Epithelial cell of prostate (primary cell): ENCODE results near the gene NUP42.
"Not testable (repeated sequence)": the region's sequence is repeated elsewhere in the genome, so short reads cannot be mapped to it uniquely, and the experiment has no call there.

Source experiments
- DNase-seq: peaks from one replicate; pipeline ENCODE4 v3.0.0-alpha.2; 2011; ENCODE audit warnings: low read depth, low spot score
- H3K27ac ChIP-seq: fragments of 450-650 bp; 2 replicates; pipeline ENCODE4 v1.5.1; 2017; ENCODE audit warnings: mild to moderate bottlenecking

NUP42 gene

DNA sequence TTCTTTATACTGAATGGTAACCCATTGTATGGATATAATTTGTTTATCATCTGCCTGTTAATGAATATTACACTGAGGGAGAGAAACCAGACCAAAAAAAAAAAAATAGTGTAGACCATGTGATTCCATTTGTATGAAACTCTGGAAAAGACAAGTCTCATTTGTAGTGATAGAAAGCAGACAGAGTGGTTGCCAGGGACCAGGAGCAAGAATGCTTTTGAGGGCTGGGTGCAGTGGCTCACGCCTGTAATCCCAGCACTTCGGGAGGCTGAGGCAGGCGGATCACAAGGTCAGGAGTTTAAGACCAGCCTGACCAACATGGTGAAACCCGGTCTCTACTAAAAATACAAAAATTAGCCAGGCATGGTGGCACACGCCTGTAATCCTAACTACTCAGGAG, 15.9 kb downstream of the NUP42 start:
- not testable (repeated sequence) for H3K27ac ChIP-seq

DNA sequence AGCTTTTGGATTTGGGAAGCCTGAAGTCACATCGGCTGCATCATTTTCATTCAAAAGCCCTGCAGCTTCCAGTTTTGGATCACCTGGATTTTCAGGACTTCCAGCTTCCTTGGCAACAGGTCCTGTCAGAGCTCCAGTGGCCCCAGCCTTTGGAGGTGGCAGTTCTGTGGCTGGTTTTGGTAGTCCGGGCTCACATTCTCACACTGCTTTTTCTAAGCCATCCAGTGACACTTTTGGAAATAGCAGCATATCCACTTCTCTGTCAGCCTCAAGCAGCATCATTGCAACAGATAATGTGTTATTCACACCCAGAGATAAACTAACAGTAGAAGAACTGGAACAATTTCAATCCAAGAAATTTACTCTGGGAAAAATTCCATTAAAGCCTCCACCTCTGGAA, 18.5 kb downstream of the NUP42 start:
- DNase-seq = no peak
- no peak overlapping the region for H3K27ac ChIP-seq

More for the DNA sequence above, 15.9 kb downstream of the NUP42 start:
- not testable (repeated sequence) for DNase-seq

DNA sequence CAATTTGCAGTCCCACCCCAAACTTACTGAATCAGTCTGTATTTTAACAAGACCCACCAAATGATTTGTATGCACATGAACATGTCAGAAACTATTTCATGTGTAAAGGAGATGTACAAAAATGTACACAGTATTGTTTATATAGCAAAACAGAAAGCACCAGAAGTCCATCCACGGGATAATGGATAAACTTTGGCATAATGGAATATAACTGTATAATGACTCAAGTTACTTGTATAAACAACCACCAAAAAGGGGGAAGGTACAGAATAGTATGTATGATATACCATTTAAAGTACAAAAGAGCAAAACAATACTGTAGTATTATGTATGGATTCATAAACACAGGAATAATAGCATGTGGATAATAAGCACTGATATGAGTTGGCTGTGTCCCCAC, 22.4 kb downstream of the NUP42 start:
- no peak for DNase-seq
- H3K27ac ChIP-seq = no peak overlapping the region

DNA sequence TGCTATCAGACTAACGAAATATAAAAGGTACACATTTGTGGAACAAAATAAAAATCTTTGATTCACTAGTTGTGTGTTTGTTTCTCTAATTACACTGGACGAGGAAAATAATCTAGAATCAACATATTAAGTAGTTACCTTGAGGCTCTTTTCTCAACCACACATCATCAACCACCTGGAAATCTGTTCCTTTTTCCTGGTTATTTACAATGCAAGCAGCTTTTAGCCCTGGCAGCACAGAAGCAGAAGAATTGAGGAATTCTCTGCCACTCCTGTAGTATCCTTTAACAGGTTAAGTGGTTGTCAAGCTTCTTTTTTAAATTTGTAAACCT, 23.7 kb downstream of the NUP42 start:
- DNase-seq = no peak
- H3K27ac ChIP-seq = no peak overlapping the region

DNA sequence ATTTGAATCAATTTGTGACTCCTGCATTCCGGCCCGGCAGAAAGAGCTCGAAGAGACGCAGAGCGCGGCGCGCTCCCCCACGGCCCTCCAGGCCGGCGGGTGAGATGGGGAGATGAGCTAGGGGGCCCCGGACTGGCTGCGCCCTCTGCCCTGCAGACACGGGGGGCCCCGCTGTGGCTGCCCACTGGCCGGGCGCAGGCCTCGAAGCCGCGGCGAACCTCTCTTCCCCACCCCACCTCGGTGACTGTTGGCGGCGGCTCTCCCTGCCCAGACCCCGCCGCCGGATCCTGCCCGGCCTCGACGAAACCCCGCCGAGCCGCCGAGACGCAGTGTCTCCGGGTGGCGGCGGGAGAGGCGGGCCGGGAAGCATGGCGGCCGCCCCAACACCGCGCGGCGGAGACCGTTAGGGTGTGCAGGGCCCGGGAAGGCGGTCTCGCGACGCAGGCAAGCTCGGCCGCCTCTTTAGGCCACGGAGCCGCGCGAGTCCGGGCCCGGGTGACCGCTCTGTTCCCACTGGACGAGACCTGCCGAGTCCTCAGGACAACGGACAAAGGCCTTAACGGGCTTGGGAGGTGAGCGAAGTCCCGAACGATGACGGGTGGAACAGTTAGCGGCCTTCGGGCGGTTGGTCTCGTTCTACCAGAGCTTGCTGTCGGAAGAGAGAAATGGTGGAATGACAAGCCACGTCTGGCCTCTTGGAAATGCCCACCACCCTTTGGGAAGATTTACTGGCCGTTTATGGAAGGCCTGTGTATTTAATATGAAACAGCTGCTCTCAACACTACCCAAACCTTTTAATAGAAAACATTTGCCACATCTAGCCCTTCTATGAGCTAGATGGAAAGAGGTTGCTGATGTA, 24.3 kb downstream of the NUP42 start:
- no peak for DNase-seq
- no peak overlapping the region for H3K27ac ChIP-seq

DNA sequence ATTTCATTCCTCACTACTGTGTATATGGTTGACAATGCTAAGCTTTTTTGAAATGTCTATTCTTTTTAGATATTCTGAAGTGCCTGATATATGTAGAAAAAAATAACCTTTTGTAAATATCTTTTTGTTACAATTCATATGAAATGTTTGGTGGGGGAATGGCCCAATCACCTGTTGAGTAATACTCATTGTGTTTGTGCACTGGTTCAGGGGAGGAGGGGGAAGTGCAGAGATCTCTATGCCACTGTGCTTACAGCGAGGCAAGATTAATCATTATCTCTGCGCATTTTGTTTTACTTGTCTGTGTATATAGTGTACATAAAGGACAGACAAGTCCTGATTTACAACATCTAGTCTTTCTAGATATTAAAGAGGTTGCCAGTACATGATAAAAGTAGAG, 25.2 kb downstream of the NUP42 start:
- DNase-seq = no peak
- H3K27ac ChIP-seq = no peak overlapping the region

DNA sequence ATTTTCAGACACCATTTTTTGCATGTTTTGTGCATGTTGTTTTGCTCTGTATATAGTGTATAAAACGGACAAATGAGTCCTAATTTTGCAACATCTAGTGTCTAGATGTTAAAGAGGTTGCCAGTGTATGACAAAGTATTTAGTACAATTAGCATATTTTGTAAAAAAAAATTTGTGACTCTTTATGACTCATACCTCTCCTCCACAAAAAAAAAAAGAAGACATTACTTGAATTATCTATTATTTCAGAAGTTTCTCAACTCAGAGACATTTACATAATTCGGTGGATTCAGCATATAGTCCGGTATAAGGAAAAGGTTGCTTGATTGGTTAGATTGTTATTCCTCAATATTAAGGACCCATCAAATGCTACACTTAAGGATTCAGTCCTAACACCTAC, 26.0 kb downstream of the NUP42 start:
- DNase-seq = no peak

DNA sequence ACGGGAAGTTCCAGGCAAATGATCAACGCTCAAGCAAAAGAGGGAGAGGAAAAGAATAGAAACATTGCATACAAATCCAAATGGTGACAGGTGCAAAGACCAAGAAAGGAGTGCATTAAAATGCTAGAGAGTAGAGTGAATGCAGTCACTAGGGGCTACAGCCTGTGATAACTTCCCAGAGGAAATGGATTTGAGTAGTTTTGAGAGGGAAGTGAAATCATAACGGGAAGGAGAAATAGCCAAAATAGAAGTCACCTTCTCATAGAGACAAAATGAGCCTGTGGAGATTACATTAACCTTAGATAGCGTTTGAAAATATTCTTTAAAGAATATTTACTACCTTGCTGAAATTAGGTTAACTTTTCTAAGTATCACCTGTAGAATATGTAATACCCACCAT, 26.5 kb downstream of the NUP42 start:
- no peak for DNase-seq
- H3K27ac ChIP-seq = no peak overlapping the region

More for the DNA sequence above, 26.0 kb downstream of the NUP42 start:
- H3K27ac ChIP-seq = no peak overlapping the region

DNA sequence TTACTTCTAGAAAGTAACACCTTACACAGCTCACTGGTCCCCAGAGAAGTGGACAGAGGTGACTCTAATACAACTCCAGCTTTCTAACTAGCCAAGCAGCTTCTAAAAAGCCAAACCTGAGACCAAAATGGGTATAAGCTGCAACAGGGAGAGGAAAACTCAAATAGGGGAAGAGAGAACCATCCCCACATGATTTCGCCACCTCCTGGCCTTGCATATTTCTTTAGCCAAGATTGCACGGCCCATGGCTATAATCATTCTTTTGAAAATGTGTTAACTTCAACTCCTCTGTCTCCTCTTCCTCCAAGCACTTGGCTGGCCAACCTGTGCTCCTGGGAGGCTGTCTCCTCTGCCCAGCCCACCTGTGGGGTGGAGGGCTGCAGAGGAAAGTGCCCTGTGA, 28.7 kb downstream of the NUP42 start:
- no peak for DNase-seq
- no peak overlapping the region for H3K27ac ChIP-seq

DNA sequence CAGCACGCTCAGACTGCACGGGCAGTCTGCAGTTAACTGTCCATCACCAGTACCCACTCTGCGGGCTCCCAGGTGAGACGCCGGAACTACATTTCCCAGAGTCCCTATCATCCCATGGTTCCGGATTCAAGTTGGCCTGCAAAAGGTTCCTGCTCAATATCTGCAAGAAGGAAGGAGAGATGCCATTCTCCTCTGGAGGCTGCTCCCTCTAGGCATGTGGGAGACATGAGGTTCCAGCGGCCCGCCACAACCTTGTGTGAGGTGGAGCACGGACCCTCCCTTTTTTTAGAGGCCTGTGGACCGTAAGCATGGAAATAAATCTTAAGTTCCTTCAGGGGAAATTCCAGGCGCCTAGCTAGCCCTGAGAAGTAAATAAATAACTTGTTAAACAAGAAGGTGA, 29.7 kb downstream of the NUP42 start:
- DNase-seq = no peak
- H3K27ac ChIP-seq = no peak overlapping the region

DNA sequence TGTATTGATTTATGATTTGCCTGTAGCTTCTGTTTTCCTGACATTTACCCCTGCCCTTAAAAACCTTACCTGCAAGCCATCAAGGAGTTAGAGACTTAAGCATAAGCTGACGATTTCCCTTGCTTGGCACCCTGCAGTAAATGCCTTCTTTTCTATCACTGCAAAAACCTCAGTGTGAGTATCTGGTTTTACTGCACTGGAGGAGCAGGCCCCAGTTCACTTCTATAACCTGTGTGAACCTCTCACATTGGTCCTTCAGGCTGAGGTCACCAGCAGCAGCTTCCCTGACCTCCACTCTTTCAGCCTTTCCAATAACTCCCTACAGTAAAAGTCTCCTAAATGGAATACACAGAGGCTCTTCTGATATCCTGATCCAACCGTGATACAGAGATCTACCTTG, 30.5 kb downstream of the NUP42 start:
- no peak overlapping the region for H3K27ac ChIP-seq
- DNase-seq = no peak

DNA sequence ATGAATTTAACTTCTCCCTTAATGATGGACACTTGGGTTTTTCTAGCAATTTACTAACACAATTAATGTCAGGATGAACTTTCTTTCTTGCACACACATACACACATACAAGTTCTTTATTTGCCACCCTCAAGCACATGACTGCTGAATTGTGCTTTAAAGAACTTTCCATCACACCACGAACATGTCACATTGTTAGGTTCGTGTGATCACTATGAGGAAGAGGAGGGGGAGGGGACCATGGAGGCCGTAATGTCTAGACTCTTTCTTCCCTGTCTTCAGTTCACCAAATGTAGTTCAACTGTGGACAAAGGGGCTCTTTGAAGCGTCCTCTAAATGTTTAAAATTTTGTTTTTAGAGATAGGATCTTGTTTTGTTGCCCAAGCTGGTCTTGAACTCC, 31.0 kb downstream of the NUP42 start:
- DNase-seq = no peak
- H3K27ac ChIP-seq = no peak overlapping the region

DNA sequence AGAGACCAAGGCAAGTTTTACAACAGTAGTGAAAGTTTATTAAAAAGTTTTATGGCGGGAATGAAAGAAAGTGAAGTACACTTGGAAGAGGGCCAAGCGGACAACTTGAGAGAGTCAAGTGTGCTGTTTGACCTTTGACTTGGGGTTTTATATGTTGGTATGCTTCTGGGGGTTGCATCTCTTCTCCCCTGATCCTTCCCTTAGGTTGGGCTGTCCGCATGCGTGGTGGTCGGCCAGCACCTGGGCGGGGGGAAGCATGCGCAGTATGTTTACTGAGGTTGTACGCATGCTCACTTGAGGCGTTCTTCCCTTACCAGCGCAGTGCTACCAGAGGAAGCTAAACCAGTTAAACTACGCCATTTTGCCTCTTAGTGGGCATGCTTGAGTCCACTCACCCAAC, 31.9 kb downstream of the NUP42 start:
- no peak for DNase-seq

DNA sequence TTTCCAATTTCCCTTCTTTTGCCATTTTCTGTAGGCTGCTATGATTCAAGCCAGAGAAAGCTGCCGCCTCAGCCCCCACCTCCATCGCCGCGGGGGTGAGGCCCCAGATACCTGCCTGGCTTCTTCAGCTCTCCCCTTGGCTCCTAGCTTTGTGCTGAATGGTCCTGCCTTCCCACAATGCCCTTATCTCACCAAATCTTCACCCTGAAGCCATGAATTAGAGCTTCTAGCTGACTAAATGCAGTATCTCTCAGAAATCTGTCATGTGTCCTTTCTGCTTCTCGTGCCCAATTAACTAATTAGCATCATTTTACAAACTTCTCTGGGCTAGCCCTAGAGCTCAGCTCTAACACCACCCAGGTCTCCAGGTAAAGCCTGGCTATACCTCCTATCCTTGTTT, 32.6 kb downstream of the NUP42 start:
- no peak overlapping the region for H3K27ac ChIP-seq
- DNase-seq = no peak

More for the DNA sequence above, 31.9 kb downstream of the NUP42 start:
- no peak overlapping the region for H3K27ac ChIP-seq

DNA sequence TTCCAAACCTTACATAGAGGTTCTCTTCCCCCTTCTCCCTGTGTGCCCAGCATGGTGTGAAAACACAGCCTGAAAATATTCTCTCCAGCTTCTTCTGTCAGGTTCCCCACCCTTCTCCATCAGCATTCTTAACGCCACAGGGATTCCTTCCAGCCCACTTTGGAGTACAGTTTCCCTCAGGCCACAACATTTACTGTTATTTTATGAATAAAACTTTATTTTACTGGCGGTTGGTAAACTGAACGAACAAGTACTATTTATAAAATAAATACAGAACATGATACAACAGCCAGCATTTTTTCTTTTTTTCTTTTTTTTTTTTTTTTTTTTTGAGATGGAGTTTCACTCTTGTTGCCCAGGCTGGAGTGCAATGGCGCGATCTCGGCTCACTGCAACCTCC, 33.1 kb downstream of the NUP42 start:
- H3K27ac ChIP-seq = no peak overlapping the region
- DNase-seq = no peak

DNA sequence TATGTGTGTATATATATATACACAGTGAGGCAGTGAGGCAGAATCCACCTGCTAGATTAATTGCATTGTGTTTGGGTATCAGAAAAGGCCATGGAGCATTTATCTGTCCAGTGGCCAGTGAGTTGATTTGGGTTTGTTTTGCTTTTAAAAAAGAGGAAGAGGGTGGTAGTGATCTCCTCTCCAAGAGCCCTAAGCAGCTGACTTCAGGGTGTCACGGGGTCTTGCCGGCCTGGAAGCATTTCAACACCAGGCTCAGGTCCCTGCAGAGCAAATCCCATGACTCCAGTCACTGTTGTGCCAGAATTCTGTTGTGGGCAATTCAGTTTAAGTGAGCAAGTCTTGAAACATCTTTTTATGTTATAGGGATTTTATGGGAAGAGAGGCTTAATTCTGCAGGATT, 34.2 kb downstream of the NUP42 start:
- no peak for DNase-seq
- H3K27ac ChIP-seq = no peak overlapping the region

DNA sequence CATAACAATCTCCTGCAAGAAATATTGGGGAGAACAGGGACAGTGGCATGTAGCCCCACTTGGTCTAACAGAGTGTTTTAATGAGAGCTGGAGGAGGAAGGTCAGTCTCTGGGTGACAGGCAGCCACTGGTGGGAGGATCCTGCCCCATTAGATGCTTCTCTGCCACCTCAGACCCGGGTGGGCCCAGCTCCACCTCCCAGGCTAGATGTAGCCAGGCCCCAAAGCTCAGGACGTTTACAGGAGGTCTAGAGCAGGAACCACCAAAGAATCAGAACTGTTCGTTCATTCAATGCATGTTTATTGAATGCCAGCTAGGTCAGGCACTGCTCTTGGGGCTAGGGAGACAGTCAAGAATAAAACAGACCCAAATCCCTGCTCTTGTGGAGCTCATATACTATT, 36.3 kb downstream of the NUP42 start:
- no peak overlapping the region for H3K27ac ChIP-seq
- DNase-seq = no peak

DNA sequence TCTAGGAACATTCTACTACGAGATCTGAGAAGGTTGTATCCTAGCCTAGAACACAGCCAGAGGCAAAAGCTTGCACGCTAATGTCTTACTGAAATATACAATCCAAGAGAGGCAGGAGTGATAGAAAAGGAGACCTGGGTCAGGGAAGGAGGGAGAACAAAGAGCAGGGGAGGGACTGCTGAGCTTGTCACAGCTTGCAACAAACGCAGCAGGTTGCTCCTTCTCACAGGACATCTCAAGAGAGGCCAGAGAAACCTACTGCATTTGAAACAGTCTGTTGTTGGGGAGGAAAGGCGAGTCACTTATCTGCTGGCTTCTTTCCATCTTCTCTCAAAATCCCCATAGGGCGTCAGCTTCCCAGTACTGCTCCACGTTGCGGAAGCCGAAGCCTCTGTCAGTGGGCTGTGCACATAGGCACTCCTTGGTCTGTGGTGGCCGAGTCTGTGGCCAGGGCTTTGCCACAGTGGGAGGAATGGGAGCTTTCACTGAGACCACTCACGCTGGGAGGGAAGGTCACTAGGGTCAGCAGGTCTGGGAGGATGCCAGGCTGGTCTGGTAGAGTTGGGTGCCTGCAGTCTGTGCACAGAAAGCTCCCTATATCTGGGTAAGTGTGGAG, 39.0 kb downstream of the NUP42 start:
- no peak overlapping the region for H3K27ac ChIP-seq
- DNase-seq = no peak

DNA sequence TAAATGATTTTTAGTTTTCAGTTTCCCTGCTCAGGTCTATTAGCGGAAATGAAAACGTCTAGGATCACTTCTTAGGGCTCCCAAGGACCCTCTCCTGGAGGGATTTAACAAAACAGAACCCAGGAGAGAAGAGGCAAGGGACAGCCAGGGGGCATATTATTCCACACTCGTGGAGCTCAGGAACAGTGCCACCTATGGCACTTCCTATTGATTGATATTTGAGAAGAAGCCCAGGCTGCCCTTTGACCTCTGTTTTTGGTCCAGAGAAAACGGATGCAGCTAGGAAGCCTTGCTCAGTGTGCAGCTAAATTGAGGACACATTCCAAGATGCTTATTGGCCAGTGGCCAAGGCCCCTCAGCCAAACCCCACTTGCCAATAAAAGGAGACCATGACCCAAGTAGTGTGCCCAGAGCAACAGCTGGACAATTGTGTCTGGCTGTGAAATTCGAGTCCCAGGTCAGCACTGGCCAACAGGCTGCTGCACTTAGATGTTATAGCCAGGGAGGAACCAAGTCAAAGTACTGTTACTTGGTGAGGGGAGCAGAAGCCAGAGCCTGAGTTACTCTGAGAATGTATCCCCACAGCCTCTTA, 40.7 kb downstream of the NUP42 start:
- no peak overlapping the region for H3K27ac ChIP-seq
- DNase-seq = no peak

DNA sequence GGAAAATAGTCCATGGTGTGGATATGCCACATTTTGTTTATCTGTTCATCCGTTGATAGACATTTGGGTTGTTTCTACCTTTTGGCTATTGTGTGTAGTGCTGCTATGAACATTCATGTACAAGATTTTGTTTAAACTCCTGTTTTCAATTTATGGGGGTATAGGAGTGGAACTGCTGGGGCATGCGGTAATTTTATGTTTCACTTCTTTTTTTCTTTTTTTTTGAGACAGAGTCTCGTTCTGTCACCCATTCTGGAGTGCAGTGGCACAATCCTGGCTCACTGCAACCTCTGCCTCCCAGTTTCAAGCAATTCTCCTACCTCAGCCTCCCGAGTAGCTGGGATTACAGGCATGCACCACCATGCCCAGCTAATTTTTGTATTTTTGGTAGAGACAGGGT, 42.5 kb downstream of the NUP42 start:
- DNase-seq, H3K27ac ChIP-seq: not testable (repeated sequence)

DNA sequence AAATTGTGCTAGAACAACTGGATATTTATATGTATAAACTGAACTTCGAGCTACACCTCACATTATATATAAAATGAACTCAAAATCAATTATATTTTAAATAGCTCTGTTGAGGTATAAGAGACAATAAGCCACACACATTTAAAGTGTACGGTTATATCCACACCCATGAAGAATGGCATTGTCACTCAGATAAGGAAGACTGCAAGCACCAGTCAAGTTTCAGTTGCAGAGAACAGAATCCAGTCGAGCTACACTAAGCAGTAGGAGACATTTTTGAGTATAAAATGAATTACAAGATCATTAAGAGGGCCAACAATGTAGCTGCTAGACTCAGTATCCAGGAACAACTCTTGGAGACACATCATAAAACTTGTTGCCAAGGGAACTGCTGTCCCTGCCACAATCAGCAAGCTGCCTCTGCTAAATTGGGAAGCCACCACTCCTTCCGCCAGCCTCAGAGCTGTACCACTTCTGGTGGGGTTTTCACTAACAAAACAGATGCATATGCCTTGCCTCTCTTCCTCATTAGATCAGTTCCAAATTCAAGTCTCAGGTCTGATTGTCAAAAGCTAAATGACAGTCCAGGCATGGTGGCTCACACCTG, 45.1 kb downstream of the NUP42 start:
- DNase-seq = no peak
- H3K27ac ChIP-seq = no peak overlapping the region
